GM18511 (cell line): ENCODE data around the gene SS18L1.

Experiments
- ATAC-seq: cut with Tn5 transposase; IDR thresholded peaks from one replicate; pipeline ENCODE4 v1.9.1; 2021; ENCODE audit warnings: mild to moderate bottlenecking, moderate library complexity; ENCODE audit not compliant: unreplicated experiment

SS18L1 gene

DNA sequence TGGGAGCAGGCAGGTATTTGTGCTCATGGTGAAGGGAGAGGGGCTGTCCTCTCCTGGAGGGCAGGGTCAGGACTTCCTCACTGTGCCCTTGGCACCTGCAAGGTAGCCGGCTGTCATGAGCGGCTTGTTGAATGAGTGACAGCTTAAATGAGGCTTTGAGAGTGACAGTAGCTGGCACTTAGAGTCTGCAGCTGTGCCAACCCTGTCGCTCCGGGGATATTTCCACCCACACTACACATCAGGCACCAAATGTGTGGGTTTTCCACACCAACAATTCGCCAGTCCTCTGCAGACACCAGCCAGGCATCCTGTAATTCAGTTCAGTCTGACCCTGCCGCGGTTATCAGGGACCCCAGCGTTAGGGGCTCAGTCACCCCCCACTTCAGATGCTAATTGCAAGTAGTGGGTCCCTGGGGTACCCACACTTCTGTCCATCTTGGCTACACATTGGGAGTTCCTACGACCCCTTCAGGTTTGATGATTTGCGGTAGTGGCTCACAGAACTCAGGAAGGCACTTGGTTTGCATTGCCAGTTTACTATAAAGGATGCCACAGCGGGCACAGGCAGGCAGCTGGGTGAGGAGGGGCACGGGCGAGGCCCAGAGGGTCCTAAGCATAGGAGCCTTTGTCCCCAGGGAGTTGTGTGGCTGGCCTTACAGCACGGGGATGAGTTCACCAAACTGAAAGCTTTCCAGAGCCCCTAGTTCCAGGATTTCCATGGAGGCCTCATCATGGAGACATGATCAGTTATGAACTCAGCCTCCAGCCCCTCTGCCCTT is 48.4 kb downstream of the SS18L1 start:
- no peak for ATAC-seq

- ATAC-seq = no peak
These were observed 49.1 kb downstream of the SS18L1 start for GRCh38 chr20:62192635-62193034.

DNA sequence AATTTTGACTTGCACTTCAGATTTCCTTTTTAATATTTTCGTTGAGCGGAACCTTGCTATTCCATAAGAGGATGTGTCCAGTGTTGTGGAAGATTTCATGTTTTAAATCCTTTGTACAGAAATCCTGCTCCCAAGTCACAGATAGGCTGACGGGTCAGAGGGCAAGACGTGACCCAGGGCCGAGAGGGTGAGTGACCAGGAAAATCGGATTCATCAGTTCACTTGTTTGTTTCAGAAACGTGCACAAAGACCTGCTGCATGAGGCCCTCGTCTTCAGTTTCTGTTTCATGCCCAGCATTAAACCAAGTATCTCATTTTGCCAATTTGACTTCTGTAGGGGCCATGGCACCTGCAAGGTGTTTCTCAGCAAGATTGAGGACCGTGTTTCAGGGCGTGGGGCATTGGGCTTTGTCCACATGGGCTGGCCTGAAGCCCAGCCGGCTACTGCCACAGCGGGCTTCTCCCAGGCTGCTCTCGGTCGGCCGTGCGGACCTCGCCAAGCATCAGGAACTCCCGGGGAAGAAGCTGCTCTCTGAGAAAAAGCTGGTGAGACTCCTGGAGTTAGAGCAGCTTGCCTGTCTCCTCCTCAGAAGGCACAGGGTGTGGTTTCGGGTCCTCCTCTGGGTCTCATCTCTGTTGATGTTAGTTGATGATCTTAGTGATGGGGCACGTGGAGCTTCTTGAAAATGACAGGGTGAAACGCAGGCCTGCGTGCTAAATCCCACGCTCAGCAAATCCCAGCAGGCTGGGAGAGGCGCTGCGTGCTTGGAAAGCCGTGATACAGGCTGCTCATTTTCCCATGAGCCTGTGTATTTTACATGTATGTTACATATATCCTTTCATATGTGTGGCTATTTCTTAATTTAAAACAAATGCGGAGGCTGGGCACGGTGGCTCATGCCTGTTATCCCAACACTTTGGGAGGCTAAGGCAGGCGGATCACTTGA is 49.8 kb downstream of the SS18L1 start:
- no peak for ATAC-seq

DNA sequence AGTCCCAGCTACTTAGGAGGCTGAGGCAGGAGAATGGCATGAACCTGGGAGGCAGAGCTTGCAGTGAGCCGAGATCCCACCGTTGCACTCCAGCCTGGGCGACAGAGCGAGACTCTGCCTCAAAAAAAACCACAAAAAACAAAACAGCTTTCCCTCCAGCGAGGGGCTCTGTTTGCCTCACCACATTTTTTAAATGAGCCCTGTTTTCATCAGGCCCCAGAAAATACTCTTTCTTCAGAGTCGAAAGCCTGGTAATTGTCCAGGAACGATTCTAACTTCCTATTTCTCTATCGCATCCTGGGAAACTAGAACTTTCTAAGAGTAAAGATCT is 51.5 kb downstream of the SS18L1 start:
- ATAC-seq = no peak

DNA sequence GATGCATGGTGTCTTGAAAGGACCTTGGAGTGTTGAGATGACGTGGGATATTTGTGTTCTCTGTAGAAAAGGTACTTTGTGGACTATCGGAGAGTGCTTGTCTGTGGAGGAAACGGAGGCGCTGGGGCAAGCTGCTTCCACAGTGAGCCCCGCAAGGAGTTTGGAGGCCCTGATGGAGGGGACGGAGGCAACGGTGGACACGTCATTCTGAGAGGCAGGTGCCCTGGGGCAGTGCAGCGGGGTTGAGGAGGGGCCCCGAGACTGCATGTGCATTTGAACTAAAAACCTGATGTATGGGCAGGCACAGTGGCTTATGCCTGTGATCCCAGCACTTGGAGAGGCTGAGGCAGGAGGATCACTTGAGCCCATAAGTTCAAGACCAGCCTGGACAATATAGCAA is 52.2 kb downstream of the SS18L1 start:
- no peak for ATAC-seq

DNA sequence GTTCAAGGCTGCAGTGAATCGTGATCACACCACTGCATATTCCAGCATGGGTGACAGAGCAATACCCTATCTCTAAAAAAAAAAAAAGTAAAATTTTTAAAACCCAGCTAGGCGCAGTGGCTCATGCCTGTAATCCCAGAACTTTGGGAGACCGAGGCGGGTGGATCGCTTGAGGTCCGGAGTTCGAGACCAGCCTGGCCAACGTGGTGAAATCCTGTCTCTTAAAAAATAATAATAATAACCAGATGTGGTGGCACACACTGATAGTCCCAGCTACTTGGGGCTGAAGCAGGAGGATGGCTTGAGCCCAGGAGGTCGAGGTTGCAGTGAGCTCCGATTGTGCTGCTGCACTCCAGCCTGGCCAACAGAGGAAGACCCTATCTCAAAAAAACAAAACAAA is 52.7 kb downstream of the SS18L1 start:
- no peak for ATAC-seq

DNA sequence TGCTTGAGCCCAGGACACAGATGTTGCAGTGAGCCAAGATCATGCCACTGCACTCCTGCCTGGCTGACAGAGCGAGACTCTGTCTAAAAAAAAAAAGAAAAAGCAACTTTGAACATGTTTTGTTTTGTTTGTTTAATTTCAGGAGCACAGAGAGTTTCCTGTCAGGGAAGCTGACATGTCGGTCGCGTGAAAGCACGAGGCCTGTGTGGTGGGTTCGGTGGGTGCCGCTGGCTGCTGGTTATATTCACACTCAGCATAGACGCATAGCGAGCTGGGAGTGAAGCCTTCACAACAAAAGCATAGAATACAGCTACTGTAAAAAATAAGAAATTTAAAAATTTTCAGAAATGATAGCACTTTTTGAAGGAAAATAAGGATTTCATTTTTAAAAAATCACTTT is 53.7 kb downstream of the SS18L1 start:
- no peak for ATAC-seq

GRCh38 chr20:62197801-62198200 is 54.2 kb downstream of the SS18L1 start:
- no peak for ATAC-seq

DNA sequence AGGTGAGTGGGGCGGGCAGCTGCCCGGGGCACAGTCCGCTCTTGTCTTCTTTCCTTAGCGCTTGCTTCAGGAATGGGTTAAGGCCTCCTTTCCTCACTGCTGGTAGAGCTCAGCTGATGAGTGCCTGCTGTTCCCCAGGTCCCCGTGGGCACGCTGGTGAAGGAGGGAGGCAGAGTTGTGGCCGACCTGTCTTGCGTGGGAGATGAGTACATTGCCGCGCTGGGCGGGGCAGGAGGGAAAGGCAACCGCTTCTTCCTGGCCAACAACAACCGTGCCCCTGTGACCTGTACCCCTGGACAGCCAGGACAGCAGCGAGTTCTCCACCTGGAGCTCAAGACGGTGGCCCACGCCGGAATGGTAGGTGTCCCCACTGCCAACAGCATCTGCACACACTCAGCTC is 54.9 kb downstream of the SS18L1 start:
- no peak for ATAC-seq

DNA sequence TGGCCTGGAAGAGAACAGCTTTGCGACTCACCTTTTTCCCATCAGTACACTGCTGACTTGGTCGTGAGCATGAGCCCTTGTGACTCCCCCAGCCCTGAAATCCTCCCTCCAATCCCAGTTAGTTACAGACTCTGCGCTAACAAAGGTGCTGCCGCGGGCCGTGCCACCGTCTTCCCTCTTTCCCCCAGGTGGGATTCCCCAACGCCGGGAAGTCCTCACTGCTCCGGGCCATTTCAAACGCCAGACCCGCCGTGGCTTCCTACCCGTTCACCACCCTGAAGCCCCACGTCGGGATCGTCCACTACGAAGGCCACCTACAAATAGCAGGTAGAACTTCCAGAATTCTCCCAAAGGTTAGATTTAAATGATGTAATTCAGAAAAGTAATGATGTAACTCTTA is 55.4 kb downstream of the SS18L1 start:
- no peak for ATAC-seq

DNA sequence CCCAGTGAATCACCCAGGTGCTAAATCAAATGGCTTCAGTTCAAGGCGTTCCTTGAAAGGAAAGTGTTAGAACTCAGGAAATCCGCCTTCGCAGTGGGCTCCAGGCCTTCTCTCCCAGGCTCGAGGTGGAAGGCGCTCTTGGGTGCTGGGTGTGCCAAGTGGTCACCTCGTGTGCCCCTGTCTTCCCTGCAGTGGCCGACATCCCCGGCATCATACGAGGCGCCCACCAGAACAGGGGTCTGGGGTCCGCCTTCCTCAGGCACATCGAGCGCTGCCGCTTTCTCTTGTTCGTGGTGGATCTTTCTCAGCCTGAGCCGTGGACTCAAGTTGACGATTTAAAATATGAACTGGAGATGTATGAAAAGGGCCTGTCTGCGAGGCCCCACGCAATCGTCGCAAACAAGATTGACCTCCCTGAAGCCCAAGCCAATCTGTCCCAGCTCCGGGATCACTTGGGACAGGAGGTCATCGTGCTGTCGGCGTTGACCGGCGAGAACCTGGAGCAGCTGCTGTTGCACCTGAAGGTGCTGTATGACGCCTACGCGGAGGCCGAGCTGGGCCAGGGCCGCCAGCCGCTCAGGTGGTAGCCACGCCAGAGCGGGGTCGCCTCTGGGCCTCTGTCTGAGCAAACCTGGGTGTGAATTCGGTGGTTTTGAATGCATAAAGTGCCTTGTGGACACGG is 57.1 kb downstream of the SS18L1 start:
- no peak for ATAC-seq

- peak; percentile 94 for ATAC-seq
These were observed 57.9 kb downstream of the SS18L1 start for GRCh38 chr20:62201173-62202082.

DNA sequence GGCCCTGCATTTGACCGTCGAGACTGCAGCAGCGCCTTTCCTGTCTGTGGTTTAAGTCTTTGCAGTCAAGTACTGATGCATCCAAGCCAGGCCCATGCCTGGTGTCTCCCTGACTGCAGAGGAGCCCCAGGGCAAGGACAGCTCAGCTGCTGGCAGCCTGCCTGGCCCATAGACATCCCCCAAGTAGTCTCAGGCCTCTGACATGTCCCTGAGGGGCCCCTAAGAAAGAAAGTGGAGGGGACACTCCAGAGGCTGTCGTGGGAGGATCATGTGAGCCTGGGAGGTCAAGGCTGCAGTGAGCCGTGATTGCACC is 58.5 kb downstream of the SS18L1 start:
- ATAC-seq = peak; percentile 38

- ATAC-seq = no peak
These were observed 59.3 kb downstream of the SS18L1 start for GRCh38 chr20:62202676-62203377.

DNA sequence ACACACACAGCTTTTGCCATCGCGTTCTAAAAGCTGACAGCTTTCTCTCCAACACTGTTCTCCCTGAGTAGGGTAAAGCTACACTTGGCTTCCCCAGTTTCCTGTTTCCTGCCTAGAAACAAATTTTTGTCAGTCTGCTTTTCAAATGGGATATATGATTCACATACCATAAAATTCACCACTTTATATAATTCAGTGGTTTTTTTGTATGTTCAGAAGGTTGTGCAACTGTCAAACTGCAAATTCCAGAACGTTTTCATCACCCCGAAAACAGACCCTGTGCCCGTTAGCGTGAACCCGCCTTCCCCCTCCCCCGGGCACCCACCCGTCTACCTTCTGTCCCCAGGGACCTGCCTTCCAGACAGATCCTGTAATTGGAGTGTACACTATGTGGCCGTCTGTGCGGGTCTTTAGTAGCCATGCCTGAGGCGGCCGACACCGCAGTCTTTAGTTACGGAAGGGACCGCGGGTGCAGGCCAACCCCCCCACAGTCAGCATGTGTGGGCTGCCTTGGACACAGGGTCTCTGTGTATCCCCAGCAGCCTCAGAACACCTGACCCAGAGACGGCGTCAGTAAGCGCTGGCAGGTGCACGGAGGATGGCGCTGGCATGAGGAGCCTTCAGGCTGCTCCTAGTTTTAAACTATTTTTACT is 59.9 kb downstream of the SS18L1 start:
- ATAC-seq = no peak

DNA sequence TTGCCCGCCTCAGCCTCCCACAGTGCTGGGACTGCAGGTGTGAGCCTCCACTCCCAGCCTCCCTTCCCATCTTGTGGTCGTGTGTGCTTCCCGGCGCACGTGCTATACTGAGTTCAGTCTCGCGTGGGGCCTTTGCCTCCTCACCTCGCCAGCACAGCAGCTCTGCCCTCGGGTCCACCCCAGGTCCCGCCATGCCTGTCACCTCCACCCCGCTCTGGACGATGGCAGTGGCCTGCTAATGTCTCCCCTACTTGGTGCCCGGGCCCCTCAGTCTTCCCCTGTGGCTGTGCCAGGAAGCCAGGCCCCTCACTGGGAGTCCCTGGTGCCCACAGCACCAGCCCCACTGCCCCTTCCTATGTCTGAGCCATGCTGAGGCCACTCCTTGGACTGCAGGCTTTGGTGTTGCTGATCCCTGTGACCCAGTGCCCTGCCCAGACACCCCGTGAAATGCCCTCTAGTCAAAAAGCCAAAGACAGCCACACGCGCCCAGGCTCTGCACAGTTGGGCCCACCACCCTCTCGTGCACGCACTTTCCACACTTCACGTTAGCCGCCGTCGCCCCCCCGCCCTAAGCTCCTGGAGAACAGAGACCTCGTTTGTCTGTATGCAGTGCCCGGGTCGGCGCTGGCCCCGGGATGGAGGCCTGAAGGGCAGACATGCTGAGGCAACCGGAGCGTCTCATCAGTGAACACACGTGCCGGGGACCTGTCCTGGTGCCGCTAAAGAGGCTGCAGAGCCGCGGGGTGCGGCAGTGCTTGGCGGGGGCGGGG is 62.2 kb downstream of the SS18L1 start:
- no peak for ATAC-seq

GRCh38 chr20:62206388-62206775 is 62.8 kb downstream of the SS18L1 start:
- ATAC-seq = no peak

DNA sequence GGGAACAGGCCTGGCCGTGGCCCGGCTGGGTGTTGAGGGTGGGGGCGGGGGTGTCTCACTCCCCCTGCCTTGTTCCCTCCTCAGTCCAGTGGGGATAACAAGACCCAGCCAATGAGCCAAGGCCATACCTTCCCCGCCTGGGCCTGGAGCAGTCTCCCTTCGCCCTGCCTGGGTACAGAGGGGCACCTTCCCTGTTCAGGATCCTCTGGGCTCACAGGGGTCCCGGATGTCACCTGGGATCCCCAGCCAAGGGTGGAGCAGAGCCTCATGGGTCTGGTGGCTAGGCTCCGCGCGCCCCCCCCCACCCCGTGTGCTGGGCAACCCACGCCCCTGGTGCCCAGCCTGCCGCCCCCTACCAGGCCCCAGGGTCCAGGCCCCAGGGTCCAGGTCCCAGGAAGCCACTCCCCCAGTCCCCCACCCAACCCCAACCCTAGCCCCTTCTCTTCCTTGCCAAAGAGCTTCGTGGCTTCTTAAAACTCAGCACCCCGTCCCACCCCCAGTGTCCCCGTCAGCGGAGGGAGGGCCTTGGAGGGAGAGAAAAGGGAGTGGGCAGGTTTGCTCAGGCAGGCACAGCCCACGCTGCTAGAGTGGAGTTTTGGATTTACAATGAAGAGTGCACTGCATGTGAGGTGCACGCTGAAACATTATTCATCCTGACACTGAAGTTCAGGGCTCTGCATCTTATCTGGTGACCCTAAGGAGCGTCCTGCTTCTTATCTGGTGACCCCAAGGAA is 64.7 kb downstream of the SS18L1 start:
- ATAC-seq = no peak
